GDM1 (cell line): ENCODE data around the gene FAM72C.
"Not testable (repeated sequence)": the region's sequence is repeated elsewhere in the genome, so short reads cannot be mapped to it uniquely, and the experiment has no call there.

Experiments
- DNase-seq: peaks from one replicate; lab custom pipeline; 2025; lab: John Stamatoyannopoulos, UW

The FAM72C gene

GRCh38 chr1:143984721-143985473 lies 13.1 kb upstream of the FAM72C start:
- DNase-seq, result not testable (repeated sequence)

DNA sequence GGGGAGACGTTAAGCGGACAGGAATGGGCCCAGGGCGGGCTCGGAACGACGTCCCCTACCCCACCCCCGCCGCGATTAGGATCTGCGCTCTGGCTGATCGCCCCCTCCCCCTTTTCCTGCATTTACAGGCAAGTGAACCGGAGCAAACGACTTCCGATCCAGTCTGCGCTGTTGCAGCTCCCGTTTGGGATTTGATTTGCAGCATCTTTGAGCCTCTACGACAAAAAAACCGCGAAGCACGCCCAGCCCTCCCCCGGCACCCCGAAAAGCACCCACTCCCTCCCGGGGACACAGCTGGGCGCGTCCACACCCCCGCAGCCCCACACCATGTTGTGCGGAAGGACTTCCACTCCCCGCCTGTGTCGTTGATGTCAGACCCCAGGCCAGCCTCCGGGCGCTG lies 2.6 kb upstream of the FAM72C start:
- not testable (repeated sequence) for DNase-seq

- not testable (repeated sequence) for DNase-seq
These were observed 2.2 kb upstream of the FAM72C start for GRCh38 chr1:143973876-143974414.

GRCh38 chr1:143972753-143973326 lies 1.1 kb upstream of the FAM72C start:
- not testable (repeated sequence) for DNase-seq

DNA sequence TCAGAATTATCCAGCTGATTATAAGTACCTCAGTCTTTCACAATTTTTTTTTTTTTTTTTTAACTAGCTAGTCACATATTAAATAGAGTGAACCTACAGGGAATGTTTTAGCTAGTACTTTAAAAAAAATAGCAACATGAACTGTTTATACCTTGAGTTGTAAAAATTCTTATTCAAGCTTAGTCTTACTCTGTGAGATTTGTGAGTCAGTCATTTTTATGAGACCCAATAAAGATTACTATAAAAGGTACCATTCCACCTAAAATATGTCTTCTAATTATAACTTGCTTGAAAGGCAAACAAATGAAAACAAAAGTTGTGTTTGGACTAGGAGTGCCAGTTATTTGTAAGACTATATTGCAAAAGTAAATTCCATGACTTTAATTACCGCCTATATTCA lies 5.9 kb downstream of the FAM72C start:
- not testable (repeated sequence) for DNase-seq

DNA sequence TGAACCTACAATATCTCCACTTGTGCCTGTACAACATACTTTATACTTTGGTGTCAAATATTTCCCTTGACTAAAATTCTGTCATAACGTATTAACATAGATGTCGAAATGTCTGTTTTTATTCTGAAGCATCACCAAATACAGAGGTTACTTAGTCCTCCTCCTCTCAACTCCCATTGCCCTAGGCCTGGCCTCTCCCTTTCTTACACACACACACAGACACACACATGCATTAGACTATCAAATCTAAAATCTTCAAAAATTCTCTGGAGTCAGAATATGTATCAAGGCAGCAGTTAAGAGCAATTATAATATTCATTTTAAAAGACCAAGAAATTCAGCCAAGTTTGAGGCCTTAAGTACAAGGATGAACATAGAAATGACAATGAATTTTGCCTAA lies 7.5 kb downstream of the FAM72C start:
- not testable (repeated sequence) for DNase-seq

DNA sequence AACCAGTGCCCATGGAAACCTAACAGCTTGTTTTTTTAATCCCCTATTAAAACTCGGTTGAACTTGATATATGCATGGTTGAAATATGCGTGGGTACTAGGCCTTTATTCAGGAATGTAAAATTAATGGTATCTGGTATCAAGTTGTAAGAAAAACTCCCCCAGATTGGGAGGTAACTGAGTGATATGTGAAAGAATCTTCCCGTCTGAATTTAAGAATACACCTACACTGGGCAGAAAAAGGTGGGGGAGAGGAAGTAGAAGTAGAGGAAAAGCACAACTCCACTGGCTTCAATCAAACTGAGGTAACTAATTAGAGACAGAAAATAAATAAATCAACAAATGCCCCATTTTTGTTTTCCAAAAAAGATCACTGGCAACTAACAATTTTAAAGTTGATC lies 15.9 kb downstream of the FAM72C start:
- not testable (repeated sequence) for DNase-seq

- not testable (repeated sequence) for DNase-seq
These were observed 18.9 kb downstream of the FAM72C start for GRCh38 chr1:143952913-143953312.

DNA sequence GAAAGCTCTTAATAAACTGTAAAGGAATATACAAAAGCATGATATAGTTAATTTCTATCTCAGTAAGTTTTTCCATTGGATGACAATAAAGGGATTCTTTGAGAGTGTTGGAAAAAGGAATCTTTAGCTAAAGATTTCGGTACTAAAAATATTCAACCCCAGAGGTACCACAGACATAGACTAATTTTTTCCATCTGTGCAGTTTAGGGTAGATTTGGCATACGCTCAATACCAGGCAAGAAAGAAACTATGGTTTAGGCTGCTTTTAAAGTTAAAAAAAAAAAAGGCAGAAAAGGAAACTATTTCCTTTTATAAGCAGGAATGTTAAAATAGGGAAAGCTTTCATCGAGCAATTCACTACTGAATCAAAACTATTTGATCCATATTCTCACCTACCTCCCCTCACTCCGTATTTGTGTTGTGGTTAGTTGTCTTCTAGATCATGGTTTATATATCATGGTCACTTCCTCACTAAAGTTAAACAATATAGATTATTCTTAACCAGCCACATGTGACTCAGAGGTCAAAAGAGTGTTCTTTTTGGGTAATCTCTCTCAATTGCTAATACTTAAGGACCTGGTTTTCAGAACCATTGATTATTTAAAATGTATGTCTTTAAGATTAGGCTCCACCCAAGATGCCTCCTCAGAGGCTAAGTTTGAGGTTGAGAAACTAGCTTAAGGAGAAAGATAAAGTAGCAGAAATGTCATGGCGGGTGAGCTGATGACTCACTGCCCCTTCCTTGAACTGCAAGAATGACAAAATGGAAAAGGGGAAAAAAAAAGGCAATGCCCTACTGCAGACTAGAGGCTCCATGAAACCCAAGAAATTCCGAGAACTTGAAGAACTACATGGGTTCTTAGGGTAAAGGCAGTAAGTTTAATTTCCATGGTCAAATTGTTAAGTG lies 20.0 kb downstream of the FAM72C start:
- not testable (repeated sequence) for DNase-seq

GRCh38 chr1:143947749-143948148 lies 24.0 kb downstream of the FAM72C start:
- DNase-seq, result not testable (repeated sequence)

DNA sequence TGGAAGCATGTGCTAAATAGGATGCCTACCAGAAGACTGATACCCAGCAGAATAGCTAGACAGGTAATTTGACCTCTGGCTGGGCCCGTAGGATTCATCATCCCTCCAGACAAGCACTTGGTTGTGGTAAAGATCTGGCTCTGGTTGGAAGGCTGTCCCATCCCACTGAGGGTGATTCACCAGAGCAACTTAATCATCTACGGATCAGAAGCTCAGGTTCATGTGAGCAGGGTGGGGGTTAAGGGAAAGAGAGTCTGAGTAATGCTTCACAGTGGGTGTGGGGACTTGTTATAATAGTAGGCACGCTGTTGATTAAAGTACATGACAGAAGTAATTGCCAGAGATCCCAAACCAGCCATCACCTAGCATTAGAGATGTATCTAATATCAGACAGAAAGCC lies 26.5 kb downstream of the FAM72C start:
- not testable (repeated sequence) for DNase-seq

DNA sequence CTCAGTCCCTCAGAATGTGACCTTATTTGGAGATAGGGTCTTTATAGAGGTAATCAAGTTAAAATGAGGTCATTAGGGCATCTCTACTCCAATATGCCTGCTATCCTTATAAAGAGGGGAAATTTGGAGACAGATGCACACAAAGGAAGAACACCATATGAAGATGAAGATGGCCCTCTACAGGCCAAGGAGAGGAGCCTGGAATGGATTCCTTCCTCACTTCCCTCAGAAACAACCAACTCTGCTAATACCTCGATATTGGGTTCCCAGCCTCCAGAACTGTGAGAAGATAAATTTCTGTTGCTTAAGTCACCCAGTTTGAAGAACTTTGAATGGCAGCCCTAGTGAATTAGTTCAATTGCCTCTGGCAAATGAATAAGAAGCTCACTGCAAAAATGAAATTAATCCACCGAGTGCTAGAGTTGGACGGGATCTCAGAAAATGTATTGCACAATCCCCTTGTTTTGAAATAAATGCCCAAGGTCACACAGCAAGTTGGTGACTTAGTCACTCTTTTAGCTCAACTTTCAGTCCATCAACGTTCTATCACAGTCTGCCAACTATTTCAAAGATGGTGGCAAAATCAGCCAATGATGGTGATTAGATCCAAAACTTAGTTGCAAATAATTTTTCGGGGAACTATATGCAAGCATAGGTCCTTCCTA lies 27.1 kb downstream of the FAM72C start:
- DNase-seq, result not testable (repeated sequence)

DNA sequence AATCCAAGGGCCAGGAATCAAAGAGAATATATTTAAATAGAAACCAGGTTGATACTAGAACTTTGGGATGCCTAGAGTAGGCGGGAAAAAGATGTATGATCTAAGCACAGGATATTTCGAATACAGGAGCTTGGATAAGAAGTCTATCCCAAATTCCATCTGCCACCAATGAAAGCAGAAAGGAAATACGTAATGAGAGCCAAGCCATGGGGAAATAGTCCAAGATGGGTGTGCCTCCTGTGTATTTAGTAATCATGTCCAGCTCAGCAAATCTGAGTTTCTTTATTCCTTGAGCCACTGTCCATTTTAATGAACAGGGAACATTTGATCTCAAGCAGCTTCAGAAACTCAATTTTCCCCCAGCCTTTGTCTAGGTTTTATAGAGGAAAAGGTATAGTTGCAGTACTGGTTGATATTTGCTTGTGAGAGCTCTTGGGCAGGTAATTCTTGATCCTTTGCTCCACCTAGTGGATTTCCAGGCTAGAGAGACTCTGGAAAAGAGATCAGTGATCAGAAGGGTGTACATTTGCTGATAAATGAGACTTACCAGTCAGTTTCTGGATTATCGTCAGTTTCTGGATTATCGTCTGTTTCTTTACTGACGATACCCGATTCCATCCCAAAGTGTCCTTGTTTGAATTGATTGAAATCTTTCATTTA lies 28.3 kb downstream of the FAM72C start:
- DNase-seq, result not testable (repeated sequence)

DNA sequence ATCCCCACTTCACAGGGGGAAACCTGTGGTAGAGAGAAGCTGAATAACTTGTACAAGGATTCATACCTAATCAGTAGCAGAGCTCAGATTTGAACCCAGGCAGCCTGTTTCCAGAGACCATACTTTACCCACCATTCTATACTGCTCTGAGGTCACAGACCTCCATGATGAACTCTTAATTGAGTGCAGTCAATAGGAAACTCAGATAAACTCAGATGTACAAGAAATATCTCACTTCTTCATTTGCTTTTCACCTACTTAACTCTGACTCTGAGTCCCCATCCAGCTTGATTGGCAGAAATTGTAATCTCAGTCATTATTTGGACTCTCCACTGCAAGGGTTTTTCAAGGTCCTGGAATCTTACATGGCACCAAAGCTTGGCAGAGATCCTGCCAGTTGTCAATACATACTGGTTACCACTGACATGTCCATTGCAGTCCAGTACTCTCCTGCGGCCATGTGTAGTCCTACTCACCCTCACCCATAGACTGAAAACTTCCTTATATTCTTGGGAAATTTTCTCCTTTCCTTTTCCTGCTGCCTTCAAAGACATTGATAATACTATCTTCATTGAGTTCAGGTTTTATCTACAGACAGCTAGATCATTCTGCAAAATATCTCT lies 29.4 kb downstream of the FAM72C start:
- not testable (repeated sequence) for DNase-seq

DNA sequence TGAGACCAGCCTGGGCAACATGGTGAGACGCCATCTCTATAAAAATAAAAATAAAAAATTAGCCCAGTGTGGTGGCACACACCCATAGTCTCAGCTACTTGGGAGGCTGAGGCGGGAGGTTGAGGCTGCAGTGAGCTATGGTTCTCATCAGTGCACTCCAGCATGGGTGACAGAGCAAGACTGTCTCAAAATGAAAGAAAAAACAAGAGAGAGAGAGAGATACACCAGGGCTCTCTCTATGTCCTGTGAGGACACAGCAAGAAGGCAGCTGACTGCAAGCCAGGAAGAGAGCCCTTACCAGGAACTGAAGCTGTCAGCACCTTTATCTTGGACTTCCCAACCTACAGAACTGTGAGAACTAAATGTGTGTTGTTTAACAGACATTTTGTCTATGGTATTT lies 32.1 kb downstream of the FAM72C start:
- not testable (repeated sequence) for DNase-seq

DNA sequence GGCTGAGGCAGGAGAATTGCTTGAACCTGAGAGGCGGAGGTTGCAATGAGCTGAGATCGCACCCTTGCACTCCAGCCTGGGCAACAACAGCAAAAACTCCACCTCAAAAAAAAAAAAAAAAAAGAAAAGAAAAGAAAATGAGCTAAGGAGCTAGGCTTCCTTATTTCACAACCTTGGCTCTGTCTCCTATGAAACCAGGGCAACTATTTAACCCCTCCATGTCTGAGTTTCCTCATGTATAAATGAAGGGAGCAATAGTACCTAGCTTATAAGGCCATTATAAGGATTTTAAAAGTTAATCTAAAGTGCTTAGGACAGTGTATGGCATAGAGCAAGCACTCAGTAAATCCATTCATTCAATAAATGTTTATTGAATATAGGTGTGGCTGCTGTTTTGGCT lies 32.9 kb downstream of the FAM72C start:
- DNase-seq, result not testable (repeated sequence)

- DNase-seq, result not testable (repeated sequence)
These were observed 35.2 kb downstream of the FAM72C start for GRCh38 chr1:143936457-143937115.

GRCh38 chr1:143919127-143919526 lies 52.7 kb downstream of the FAM72C start:
- DNase-seq, result not testable (repeated sequence)

GRCh38 chr1:143918552-143918951 lies 53.2 kb downstream of the FAM72C start:
- not testable (repeated sequence) for DNase-seq

- not testable (repeated sequence) for DNase-seq
These were observed 58.1 kb downstream of the FAM72C start for GRCh38 chr1:143913705-143914104.
